Suprapubic skin (tissue), 4 donors: ENCODE measurements around the gene PLXDC2.

Source experiments
- EP300 ChIP-seq: sonication (generic); formaldehyde crosslinking; IDR thresholded peaks from one replicate; pipeline ENCODE4 v1.6.1; 2017; ENCODE audit warnings: antibody characterized with exemption
- POLR2A ChIP-seq, 2 donors: fragments of 450-650 bp; IDR thresholded peaks; one replicate each; pipeline ENCODE4 v1.6.1; 2017; ENCODE audit warnings: antibody characterized with exemption in 2 of 2, mild to moderate bottlenecking in 2 of 2, moderate library complexity in 2 of 2
- POLR2AphosphoS5 ChIP-seq, 3 donors: sonication (generic); formaldehyde crosslinking; IDR thresholded peaks; one replicate each; pipeline ENCODE4 v1.6.1; 2017; ENCODE audit warnings: antibody characterized with exemption in 3 of 3
- TF ChIP-seq, protein P1 (sequence below), 2 donors: fragments of 200-600 bp in 1 of 2; fragments of 450-650 bp in 1 of 2; sonication (generic) in 1 of 2; IDR thresholded peaks; one replicate each; pipeline ENCODE4 v1.5.1; 2016 to 2019; ENCODE audit warnings: antibody characterized with exemption in 2 of 2, mild to moderate bottlenecking in 1 of 2, moderate library complexity in 1 of 2

DNA sequence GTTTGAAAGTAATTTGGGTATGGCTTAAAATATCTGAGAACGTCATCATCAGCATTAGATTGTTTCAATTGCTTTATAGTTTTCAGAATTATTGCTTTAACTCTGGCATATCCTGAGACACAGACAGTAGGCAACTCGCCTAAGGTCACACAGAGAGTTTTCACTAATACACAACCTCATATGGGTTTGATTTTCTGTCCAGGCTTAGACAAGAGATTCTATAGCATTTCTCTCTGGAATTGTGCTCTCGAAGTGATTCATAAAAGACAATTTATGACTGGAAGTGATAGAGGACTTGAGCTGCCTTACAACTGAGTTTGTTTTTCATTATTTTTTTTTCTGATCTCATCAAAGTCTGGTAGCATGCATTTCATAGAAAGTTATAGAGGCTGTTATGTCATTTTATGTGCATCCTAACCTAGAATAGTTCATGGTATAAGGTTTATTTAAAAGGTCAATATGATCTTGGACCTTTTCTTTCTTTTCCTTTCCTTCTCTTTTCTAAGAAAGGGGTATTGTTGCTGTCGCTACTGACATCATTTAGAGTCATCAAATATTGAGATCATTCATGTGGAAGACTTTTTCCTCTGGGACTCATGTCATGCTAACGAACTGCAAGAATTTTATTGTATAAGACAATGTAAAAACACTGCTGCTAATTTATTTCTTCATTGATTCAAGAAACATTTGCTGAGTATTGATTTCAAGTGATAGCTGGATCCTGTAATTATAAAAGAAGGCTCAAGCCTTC lies 278.2 kb downstream of the PLXDC2 start:
- TF ChIP-seq, protein P1, sequence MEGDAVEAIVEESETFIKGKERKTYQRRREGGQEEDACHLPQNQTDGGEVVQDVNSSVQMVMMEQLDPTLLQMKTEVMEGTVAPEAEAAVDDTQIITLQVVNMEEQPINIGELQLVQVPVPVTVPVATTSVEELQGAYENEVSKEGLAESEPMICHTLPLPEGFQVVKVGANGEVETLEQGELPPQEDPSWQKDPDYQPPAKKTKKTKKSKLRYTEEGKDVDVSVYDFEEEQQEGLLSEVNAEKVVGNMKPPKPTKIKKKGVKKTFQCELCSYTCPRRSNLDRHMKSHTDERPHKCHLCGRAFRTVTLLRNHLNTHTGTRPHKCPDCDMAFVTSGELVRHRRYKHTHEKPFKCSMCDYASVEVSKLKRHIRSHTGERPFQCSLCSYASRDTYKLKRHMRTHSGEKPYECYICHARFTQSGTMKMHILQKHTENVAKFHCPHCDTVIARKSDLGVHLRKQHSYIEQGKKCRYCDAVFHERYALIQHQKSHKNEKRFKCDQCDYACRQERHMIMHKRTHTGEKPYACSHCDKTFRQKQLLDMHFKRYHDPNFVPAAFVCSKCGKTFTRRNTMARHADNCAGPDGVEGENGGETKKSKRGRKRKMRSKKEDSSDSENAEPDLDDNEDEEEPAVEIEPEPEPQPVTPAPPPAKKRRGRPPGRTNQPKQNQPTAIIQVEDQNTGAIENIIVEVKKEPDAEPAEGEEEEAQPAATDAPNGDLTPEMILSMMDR (IDR thresholded peaks at IDR 0.05) = no peak
- no peak for TF ChIP-seq POLR2A (IDR thresholded peaks at IDR 0.05)
- no peak for TF ChIP-seq EP300
- TF ChIP-seq POLR2AphosphoS5 (IDR thresholded peaks at IDR 0.05) = no peak
